HG02884 (cell line): Measurements from ENCODE around the gene SRCAP.
A peak's percentile ranks its signal among the peaks of the same experiment; 100 is the strongest.

Source experiments
- ATAC-seq: cut with Tn5 transposase; IDR thresholded peaks from one replicate; pipeline ENCODE4 v1.9.1; 2021; ENCODE audit warnings: mild to moderate bottlenecking, moderate library complexity; ENCODE audit not compliant: unreplicated experiment

SRCAP gene

DNA sequence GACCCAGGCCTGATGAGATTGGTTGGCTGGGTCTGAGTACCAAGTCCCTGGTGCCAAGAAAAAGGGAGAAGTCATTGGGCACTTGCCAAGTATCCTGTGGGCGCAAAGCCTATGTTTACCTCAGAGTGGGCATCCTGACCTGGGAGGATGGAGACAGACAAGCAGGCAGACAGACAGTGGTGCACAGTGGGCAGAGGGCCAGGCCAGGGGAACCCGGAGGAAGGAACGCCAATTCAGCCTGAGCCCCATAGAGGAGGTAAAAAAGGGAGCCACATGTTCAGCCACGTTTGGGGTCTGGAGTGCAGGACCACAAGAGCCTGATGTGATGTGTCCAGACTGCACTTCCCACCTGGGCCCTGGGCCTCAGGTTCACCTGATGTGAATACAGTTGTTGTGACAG lies 54.6 kb downstream of the SRCAP start:
- ATAC-seq: no peak

DNA sequence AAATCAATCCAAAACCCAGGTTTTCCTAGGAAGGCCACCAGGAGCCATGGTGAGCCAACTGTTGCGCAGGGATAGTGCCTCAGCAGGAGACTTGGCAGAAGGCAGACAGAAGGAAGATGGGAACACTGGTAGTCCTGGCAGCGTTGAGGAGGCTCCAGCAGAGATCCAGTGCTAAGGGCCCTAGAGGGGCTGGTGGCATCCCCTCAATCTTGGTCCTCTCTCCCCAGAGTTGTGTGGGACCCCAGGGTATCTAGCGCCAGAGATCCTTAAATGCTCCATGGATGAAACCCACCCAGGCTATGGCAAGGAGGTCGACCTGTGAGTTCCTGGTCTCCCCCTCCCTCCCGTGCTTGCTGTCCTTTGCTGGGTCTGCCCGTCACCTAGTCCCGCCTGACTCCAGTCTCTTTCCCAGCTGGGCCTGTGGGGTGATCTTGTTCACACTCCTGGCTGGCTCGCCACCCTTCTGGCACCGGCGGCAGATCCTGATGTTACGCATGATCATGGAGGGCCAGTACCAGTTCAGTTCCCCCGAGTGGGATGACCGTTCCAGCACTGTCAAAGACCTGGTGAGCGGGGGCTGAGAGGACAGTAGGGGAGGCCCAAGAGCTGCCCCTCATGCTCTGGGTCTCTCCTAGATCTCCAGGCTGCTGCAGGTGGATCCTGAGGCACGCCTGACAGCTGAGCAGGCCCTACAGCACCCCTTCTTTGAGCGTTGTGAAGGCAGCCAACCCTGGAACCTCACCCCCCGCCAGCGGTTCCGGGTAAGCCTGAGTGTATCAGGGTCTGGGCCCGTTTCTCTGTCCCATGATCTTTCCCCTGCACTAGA lies 57.2 kb downstream of the SRCAP start:
- ATAC-seq: no peak

DNA sequence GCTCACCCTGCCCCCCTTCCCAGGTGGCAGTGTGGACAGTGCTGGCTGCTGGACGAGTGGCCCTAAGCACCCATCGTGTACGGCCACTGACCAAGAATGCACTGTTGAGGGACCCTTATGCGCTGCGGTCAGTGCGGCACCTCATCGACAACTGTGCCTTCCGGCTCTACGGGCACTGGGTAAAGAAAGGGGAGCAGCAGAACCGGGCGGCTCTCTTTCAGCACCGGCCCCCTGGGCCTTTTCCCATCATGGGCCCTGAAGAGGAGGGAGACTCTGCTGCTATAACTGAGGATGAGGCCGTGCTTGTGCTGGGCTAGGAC lies 57.8 kb downstream of the SRCAP start:
- ATAC-seq: no peak

DNA sequence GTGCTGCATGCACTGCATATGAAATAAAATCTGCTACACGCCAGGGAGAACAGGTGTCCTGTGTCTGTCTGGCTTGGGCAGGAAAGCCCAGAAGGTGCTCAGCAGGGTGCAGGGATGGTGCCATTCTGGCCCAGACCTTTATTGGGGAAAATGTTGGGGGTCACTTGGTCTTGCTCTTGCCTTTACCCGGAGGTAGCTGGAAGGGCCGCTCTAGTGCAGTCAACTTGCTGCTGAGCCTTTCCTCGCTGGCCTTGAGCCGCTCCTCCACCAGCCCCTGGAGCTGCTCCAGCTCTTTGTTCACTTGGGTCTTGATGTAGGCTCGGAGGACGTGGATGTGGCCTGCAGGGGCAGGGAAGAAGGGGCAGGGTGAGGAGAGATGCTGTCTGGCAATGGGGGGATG lies 58.3 kb downstream of the SRCAP start:
- no peak for ATAC-seq

DNA sequence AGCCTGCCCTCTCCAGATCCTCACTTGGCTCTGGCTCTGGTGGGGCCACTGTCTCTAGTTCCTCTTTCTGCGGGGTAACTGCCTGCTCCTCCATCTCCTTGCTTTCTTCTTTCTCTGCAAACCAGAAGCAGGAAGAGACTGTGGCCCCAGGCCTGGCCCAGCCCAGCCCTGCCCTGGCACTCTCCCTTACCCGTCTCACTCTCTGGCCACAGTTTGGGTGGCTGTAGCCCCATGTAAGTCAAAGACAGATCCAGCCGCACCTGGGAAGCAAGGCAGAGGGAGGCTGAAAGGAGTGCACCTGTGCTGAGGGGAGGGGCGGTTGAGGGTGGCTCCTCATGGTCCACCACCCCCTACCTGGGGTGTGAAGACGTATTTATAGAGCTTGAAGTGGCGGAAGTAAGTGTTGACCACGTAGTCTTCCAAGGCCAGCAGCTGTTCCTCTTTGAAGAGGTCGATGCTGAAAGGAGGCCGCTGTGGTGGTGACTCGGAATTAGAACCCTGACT lies 60.1 kb downstream of the SRCAP start:
- ATAC-seq: no peak

DNA sequence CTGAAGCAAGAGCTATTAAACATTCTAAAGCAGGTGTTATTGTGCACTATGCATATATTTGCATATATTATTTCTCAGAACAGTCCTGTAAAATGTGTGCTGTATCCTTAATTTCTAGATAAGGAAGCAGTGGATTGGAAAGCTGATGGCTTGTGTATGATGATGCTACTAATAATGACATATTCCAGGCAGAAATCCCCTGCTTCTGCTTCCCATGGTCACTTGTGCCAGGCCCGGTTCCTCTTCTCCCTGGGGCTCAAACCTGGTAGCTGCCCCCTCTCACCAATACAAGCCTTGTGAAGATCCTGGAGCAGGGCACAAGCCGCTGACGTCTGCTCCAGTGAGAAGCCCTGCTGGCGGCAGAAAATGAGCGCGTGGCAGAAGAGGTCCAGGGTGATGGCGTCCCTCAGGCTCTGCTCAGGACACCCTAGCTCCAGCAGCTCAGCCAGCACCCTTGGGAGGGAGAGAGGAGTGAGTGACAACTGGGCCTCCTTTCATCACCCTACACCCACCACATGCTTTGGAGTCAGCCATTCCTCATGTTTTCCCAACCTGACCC lies 61.1 kb downstream of the SRCAP start:
- ATAC-seq: no peak

DNA sequence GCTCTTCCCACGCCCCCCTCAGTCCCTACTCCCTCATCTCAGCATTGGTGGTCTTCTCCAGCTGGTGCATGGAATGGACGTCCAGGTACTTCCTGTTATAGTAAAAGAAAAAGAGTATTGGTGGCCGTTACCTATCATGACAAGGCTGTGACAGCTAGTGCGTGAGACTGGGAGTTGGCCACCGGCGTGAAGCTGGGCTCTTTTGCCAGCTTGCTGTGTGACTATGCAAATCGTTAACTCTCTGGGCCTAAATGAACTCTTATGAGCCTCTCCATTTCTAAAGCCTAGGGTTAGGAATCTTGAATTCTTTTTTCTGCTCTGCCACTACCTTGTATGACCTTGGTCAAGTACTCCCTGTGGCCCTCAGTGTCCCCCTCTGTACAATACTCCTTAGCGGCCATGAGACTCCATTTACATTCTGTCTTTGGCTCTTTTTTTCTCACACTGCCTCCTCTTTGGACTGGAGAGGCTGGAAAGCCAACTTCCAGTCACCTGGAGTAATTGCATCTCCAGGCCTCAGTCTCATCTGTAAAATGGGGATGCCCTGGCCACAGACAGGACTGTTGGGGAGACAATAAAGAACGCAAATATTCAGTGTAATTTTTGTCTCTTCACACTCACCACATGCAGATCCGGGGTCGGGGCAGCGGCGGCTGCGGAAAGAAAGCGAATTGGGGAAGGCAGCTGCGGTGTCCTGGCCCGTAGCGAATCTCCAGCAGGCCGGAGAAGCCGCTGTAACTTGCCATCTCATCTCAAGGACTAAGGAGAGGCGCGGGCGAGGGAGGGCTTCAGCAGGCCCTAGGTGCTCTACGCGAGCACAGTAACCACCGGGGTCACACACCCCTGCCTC lies 61.8 kb downstream of the SRCAP start:
- no peak for ATAC-seq

DNA sequence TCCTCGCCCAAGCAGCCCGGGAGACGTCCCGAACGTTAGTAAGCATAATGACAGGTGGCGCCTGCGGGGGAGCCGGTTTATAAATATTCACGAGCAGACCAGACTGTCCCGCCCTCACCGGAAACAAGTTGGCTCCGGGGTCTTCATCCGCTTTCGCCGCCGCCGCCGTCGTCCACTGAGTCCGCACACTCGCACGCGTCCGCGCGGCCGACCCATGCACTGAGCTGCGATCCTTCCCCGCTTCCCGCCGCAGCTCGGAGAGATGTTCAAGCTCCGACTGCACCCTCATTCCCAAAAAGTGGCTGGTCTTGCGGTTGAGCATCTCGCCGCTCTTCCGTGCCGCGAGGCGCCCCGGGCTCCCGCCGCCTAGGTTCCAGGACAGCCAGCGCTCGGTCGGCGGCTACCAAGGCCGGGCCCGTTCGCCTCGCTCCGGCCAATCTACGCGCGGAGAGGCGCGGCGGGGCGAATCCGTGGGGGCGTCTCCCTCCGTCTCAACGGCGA lies 62.5 kb downstream of the SRCAP start:
- peak; percentile 15 for ATAC-seq

DNA sequence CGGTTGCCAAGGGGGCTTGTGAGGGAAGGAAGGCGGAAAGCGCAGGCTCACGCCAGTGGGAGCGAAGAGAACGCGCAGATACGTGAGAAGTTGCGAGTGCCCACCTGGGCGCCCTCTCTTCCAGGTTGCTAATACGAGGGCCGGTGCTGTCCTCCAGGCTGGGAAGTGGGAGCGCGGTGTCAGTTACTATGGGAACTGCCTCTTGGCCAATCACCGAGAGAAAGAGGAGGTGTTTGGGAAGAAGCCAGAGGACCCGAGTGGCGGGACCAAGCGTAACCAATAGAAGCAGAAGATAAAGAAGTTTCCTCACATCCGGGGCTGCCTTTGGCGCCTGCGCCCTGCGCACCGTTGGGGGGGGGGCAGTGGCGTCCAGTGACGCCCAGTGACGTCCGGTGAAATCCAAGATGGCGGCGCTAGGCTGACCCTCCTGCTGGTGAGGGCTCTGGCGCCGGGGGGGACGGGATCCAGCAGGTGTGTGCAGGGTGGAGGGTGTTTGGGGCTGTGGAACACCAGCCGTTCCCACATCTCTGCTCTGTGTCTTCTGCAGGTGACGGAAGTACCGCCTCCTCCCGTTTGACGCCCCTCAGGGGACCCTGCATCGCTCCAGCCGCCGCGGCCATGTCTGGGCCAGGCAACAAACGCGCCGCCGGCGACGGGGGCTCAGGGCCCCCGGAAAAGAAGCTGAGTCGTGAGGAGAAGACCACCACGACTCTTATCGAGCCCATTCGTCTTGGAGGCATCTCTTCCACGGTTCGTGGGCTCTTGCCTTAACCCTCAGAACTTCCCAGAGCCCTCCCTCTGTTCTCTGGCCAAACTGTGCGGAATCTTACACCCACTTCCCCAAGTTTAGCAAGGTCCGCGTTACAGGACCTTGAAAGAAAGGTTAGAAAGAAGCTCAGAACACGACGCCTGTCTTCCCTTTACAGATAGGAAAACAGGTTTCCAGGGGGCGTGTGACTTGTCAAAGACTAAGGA lies 63.2 kb downstream of the SRCAP start, which contains the start of the genes CFAP119 and RNF40:
Gene CFAP119 (minus strand): TSS at position 135 of the 975 bp plus-strand sequence. CDS start 314 bp downstream, outside the sequence.
Gene RNF40 (plus strand): TSS at position 395 of the 975 bp plus-strand sequence. CDS start 224 bp downstream, at position 619.
- peak; percentile 86 for ATAC-seq

DNA sequence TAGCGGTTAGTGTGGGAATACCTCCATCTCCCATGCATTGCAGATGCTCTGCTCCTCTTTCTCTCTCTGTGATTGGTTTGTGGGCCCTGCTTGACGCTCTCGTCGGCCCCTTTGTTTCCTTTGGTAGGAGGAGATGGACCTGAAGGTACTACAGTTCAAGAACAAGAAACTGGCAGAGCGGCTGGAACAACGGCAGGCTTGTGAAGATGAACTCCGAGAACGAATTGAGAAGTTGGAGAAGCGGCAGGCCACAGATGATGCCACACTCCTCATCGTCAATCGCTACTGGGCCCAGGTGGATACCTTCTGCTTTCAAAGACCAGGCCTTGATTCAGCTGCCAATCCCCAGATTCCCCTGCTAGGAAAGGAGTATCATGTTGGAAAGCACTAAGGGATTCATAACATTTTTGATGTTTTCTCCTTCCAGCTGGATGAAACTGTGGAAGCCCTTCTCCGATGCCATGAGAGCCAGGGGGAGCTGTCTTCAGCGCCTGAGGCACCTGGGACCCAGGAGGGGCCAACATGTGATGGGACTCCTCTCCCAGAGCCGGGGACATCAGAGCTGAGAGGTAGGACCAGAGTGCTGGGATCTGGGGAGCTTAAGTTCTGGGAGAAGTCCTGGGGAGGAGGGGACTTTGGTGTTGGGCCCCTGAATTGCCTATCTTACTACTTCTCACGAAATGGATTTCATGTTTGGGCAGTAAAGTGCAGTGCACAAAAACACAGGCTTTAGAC lies 64.2 kb downstream of the SRCAP start:
- no peak for ATAC-seq

DNA sequence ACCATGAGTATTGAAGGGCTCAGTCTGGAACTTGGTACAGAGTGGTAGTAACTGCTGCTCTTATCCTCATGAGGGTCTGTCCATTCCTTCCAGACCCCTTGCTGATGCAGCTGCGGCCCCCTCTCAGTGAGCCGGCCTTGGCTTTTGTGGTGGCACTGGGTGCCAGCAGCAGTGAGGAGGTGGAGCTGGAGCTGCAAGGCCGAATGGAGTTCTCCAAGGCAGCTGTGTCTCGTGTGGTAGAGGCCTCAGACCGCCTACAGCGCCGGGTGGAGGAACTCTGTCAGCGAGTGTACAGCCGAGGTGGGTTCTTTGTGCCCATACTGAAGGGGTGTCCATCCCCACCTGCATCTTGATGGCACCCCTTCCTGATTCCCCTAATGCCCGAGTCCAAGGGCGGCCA lies 65.1 kb downstream of the SRCAP start:
- no peak for ATAC-seq

DNA sequence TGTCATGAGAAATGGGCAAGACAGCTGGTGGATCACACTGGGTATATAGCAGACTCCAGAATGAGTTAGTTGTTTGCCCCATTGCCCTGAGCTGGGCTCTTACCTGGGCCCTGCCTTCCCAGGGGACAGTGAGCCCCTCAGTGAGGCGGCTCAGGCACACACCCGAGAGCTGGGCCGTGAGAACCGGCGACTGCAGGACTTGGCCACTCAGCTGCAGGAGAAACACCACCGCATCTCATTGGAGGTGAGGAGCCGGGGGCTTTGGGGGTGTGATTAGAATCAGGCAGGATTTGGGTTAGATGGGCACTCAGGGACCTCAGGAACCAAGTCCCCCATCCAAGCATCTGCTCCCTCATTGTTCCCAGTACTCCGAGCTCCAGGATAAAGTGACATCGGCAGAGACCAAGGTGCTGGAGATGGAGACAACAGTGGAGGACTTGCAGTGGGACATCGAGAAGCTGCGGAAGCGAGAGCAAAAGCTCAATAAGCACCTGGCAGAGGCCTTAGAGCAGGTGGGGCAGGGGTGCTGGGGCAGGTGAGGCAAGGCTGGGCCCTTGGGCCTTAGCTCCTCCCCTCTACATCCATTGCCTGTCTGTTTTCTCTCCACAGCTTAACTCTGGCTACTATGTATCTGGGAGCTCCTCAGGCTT lies 66.0 kb downstream of the SRCAP start:
- ATAC-seq: no peak

DNA sequence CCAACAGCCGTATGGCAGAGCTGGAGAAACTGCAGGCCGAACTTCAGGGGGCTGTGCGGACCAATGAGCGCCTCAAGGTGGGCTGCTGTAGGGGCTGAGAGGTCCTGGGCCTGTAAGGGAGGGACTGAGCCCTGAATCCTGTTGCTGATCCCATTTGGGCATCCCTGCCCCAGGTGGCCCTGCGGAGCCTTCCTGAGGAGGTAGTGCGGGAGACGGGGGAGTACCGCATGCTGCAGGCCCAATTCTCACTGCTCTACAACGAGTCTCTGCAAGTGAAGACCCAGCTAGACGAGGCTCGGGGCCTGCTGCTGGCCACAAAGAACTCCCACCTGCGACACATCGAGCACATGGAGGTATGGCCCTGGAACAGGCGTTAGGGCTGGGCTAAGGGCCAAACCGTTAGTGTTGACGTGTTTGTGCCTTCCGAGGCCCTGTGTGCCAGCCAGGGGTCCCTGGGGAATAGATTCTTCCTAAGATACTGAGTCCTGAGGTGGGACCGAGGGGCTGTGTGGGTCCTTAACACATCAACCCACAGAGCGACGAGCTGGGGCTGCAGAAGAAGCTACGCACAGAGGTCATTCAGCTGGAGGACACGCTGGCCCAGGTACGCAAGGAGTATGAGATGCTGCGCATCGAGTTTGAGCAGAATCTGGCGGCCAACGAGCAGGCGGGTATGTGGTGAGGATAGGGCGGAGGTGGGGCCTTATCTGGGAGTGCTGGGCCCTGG lies 67.4 kb downstream of the SRCAP start:
- no peak for ATAC-seq

DNA sequence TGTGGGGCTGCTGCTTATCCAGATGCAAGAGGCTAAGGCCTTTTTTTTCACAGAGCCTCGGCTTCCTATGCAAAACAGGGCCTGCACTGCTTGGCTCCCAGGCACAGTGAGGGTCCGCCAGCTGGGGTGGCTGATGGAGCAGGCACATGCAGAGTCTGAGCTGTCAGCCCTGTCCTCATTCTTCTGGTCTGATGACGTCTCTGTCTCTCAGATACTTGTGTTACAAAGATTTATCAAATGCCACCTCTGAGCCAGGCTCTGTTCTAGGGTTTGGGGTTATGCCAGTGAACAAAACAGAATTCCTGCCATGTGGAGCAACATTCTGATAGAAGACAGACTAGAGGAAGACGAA lies 67.9 kb downstream of the SRCAP start:
- no peak for ATAC-seq

DNA sequence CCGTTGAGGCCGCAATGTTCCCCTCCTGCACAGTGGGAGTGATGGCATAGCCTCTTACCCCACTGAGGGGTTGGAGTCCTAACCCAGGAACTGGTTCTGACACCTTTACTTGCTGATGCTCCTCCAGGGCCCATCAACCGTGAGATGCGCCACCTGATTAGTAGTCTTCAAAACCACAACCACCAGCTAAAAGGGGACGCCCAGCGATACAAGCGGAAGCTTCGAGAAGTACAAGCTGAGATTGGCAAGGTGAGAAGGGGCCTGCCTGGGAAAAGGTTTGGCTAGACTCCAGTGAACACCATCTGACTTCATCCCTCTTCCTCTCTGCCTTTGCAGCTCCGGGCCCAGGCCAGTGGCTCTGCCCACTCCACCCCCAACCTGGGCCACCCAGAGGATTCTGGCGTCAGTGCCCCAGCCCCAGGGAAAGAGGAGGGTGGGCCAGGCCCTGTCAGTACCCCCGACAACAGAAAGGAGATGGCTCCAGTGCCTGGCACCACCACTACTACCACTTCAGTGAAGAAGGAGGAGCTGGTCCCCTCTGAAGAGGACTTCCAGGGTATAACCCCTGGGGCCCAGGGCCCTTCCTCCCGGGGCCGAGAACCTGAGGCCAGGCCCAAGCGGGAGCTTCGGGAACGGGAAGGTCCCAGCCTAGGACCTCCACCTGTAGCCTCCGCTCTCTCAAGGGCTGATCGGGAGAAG lies 68.9 kb downstream of the SRCAP start:
- ATAC-seq: no peak

DNA sequence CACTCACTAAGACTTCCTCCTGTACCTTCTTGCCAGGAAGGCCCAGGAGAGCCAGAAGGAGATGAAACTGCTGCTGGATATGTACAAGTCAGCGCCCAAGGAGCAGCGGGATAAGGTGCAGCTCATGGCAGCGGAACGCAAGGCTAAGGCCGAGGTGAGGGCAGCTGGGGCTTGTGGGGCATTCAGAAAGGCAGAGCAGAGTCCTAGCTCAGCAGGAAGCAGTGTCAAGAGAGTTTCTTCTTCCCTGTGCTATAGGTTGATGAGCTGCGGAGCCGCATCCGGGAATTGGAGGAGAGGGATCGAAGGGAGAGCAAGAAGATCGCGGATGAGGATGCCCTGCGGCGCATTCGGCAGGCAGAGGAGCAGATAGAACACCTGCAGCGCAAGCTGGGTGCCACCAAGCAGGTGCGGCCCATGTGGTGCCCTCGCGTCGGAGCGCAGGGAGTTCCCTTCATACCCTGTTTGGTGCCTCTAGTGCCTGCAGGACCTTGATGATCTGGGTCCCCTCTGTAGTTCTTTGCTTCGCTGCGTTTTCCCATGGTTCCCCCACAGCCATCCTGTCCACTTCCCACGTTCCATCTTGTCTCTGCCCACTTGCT lies 69.7 kb downstream of the SRCAP start:
- no peak for ATAC-seq

DNA sequence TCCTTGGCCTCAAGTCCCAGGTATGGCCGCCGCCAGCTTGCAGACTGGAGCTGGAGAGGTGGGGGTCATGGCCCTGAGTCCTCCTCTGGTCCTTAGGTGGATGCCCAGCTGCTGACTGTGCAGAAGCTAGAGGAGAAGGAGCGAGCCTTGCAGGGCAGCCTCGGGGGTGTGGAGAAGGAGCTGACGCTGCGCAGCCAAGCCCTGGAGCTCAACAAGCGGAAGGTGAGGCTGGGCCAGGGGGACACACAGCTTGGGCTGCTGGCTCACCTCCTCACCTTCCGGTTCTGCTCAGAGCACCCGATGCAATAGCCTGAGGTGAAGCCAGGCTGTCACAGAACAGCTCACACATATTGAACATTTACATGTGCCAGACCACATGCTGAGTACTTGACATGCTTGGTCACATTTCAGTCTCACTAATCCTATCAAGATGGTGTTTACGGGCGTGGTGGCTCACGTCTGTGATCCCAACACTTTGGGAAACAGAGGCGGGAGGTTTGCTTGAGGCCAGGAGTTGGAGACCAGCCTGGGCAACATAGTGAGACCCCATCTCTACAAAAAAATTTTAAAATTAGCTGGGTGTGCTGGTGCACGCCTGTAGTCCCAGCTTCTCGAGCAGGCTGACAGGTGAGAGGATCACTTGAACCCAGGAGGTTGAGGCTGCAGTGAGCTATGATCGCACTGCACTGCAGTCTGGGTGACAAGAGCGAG lies 70.6 kb downstream of the SRCAP start:
- ATAC-seq: no peak
